Mesangial cell (primary cell): ENCODE results near the gene PABPC1L2A. TPM values are rescaled to one million over a fixed set of nuclear protein-coding genes. Genes with fewer than 3 reads are reported as not detected.

ENCODE experiments used
- total RNA-seq: library from RNA; depleted of rRNA; stranded (reverse); fragments of >200 nt; gene quantifications from 2 replicates; pipeline ENCODE4 v1.2.3, GENCODE V29; 2015

PABPC1L2A gene
- total RNA-seq = not detected in 2 replicates

GRCh38 chrX:73079024-73079562 is at the start of gene PABPC1L2A:
PABPC1L2A (minus strand) TSS chrX:73079512; CDS start chrX:73079386, 126 bp downstream.

Other genes with a start within 250 kb of the PABPC1L2A start
- not detected in 2 replicates for gene FAM236C, start 166.9 kb downstream of the PABPC1L2A start, total RNA-seq
- gene FAM236A, start 141.3 kb downstream of the PABPC1L2A start, total RNA-seq = not detected in 2 replicates
- not detected in 2 replicates for gene DMRTC1, start 135.7 kb downstream of the PABPC1L2A start, total RNA-seq
- gene PABPC1L2B, start 76.6 kb downstream of the PABPC1L2A start, total RNA-seq = not detected in 2 replicates
- under 0.01 and 0.16 TPM in 2 replicates for gene NAP1L2, start 135.3 kb upstream of the PABPC1L2A start, total RNA-seq